B cell (primary cell): Measurements from ENCODE around the gene SNTA1. TPM values are rescaled to one million over a fixed set of nuclear protein-coding genes. Genes with fewer than 3 reads are reported as not detected.

Experiments used
- ATAC-seq: fragments of 200-7000 bp; cut with Tn5 transposase; one replicate; pipeline ENCODE4 v1.10.0; 2021; ENCODE audit warnings: low read depth, mild to moderate bottlenecking, moderate number of reproducible peaks, moderate library complexity
- CTCF ChIA-PET: fragments of 350-600 bp; sonication (Branson Sonifier 250); formaldehyde crosslinking; loops from one replicate; lab custom pipeline; 2021; ENCODE audit warnings: antibody characterized with exemption, inconsistent platforms; lab: Charles Lee
- POLR2A ChIA-PET: fragments of 350-600 bp; sonication (Branson Sonifier 250); formaldehyde crosslinking; loops from one replicate; lab custom pipeline; 2021; ENCODE audit warnings: antibody characterized with exemption; lab: Charles Lee
- DNase-seq: peaks from one replicate; pipeline ENCODE4 v3.0.0; 2013
- H2AFZ ChIP-seq: 2 replicates; pipeline ENCODE4 v1.6.1; 2012; ENCODE audit warnings: mild to moderate bottlenecking, low read depth, low read length; ENCODE audit not compliant: insufficient read depth, poor library complexity, severe bottlenecking
- H3K27ac ChIP-seq, 2 donors: 1 replicate in 1 of 2; 2 replicates in 1 of 2; pipeline ENCODE4 v1.5.1; 2012 to 2013; ENCODE audit warnings: low read length in 2 of 2, mild to moderate bottlenecking in 2 of 2, moderate library complexity in 1 of 2
- H3K27me3 ChIP-seq, 4 experiments: fragments of 200-600 bp in 1 of 4; sonication (generic) in 1 of 4; replicated peaks in 1 of 4; 1 replicate in 2 of 4; 2 replicates in 2 of 4; pipeline versions ENCODE4 v1.6.1 to v1.7.0; 2013 to 2016; ENCODE audit warnings: low read length in 3 of 4, mild to moderate bottlenecking in 2 of 4, mixed read lengths in 1 of 4, moderate library complexity in 1 of 4; ENCODE audit not compliant: insufficient read depth in 4 of 4, control insufficient read depth in 3 of 4; ENCODE audit errors: control extremely low read depth in 1 of 4
- H3K36me3 ChIP-seq, 2 experiments: replicated peaks in 1 of 2; 1 replicate in 1 of 2; 2 replicates in 1 of 2; pipeline versions ENCODE4 v1.6.1 to v1.7.1; 2013; ENCODE audit warnings: low read length in 1 of 2; ENCODE audit not compliant: insufficient read depth in 2 of 2, control insufficient read depth in 1 of 2; ENCODE audit errors: control extremely low read depth in 1 of 2, extremely low read depth in 1 of 2
- H3K4me1 ChIP-seq, 2 donors: fragments of 200-600 bp in 1 of 2; sonication (generic) in 1 of 2; 1 replicate in 1 of 2; 2 replicates in 1 of 2; pipeline versions ENCODE4 v1.5.1 to v1.6.1; 2013 to 2017; ENCODE audit warnings: low read length in 2 of 2; ENCODE audit not compliant: control insufficient read depth in 2 of 2, insufficient read depth in 2 of 2
- H3K4me2 ChIP-seq: replicated peaks from 2 replicates; pipeline ENCODE3; 2012; ENCODE audit warnings: mild to moderate bottlenecking, low read depth, low read length; ENCODE audit not compliant: poor library complexity, severe bottlenecking
- H3K4me3 ChIP-seq, 5 experiments: fragments of 200-600 bp in 1 of 5; sonication (generic) in 1 of 5; 1 replicate in 3 of 5; 2 replicates in 2 of 5; pipeline versions ENCODE4 v1.5.1 to v1.7.0; 2011 to 2016; ENCODE audit warnings: low read length in 4 of 5, mild to moderate bottlenecking in 4 of 5, low read depth in 2 of 5, control low read depth in 1 of 5, moderate library complexity in 1 of 5; ENCODE audit not compliant: insufficient read depth in 1 of 5; ENCODE audit errors: control extremely low read depth in 1 of 5, extremely low read depth in 1 of 5
- H3K79me2 ChIP-seq: fragments of 200-600 bp; sonication (generic); one replicate; pipeline ENCODE4 v1.6.0; 2016; ENCODE audit warnings: low read length; ENCODE audit not compliant: control insufficient read depth, insufficient read depth
- H3K9ac ChIP-seq: fragments of 200-600 bp; sonication (generic); 2 replicates; pipeline ENCODE4 v1.6.1; 2017; ENCODE audit warnings: mild to moderate bottlenecking, low read length, moderate library complexity
- H3K9me3 ChIP-seq, 3 donors: one replicate each; pipeline versions ENCODE4 v1.6.1 to v1.7.1; 2013; ENCODE audit warnings: low read length in 2 of 3; ENCODE audit not compliant: control insufficient read depth in 2 of 3, insufficient read depth in 1 of 3; ENCODE audit errors: control extremely low read depth in 1 of 3
- H4K20me1 ChIP-seq: 2 replicates; pipeline ENCODE4 v1.6.0; 2012; ENCODE audit warnings: mild to moderate bottlenecking, low read length; ENCODE audit not compliant: insufficient read depth, control insufficient read depth, poor library complexity, severe bottlenecking
- H3K27ac Mint-ChIP-seq: one replicate; pipeline ENCODE4 v1.8.0; 2021; ENCODE audit warnings: mixed read lengths
- H3K27me3 Mint-ChIP-seq: one replicate; pipeline ENCODE4 v1.8.0; 2021; ENCODE audit warnings: mixed read lengths
- H3K4me1 Mint-ChIP-seq: one replicate; pipeline ENCODE4 v1.8.0; 2021; ENCODE audit warnings: mixed read lengths
- H3K4me3 Mint-ChIP-seq: one replicate; pipeline ENCODE4 v1.8.0; 2021; ENCODE audit warnings: mixed read lengths
- H3K9me3 Mint-ChIP-seq: one replicate; pipeline ENCODE4 v1.8.0; 2022; ENCODE audit warnings: mixed read lengths; ENCODE audit not compliant: insufficient read depth
- CTCF ChIP-seq: fragments of 200-600 bp; IDR thresholded peaks from one replicate; pipeline ENCODE4 v1.8.0; 2022; ENCODE audit warnings: antibody characterized with exemption, mild to moderate bottlenecking
- EZH2 ChIP-seq: IDR thresholded peaks from 2 replicates; pipeline ENCODE4 v1.6.1; 2012; ENCODE audit warnings: borderline replicate concordance, low read depth, mild to moderate bottlenecking, moderate library complexity, low read length; ENCODE audit not compliant: insufficient read depth, poor library complexity, severe bottlenecking
- WGBS: methylation state at CpG from one replicate; pipeline ENCODE4 v1.1.5; 2013; ENCODE audit warnings: missing lambda C conversion rate; ENCODE audit not compliant: insufficient coverage; 5-methylcytosine and 5-hydroxymethylcytosine counted together
- intact Hi-C: fragments of 100-400 bp; cut with micrococcal nuclease; formaldehyde crosslinking; loops from one replicate; pipeline ENCODE4 v1.10.0; 2022
- polyA plus RNA-seq: library from polyadenylated mRNA; depleted of rRNA; stranded (reverse); fragments of >200 nt; gene quantifications from 2 replicates; pipeline ENCODE4 v1.2.3, GENCODE V29; 2012
- total RNA-seq, 2 donors: library from RNA; stranded (reverse); fragments of 120-200 nt in 1 of 2; gene quantifications; 1 replicate in 1 of 2; 2 replicates in 1 of 2; pipeline versions ENCODE4 v1.2.3 to v1.2.4, GENCODE V29; 2013 to 2022

SNTA1 gene
- total and polyA plus RNA-seq, 2 donors (not counting 1 experiment from before 2014, with no cell fraction given): 7.0 to 9.9 TPM

GRCh38 chr20:33434434-33434833 lies 9.1 kb downstream of the SNTA1 start:
- intact Hi-C loops: no loop called here
- Histone ChIP-seq H4K20me1 (no peaks in the 10 kb centered on the region), H3K27ac (no peak overlapping the region), H3K9me3 (no peaks in the 10 kb centered on the region), H3K4me3 (no peak overlapping the region), H3K4me1 (no peaks in the 10 kb centered on the region), H3K27me3 (no peaks in the 10 kb centered on the region), H2AFZ (no peak overlapping the region), H3K36me3 (peaks cover 0 to 3% of the 10 kb centered on the region in 2 experiments), H3K9ac (no peak overlapping the region), H3K4me2 (no peak overlapping the region), H3K79me2 (no peaks in the 10 kb centered on the region)
- ATAC-seq: no peak
- WGBS: 100% methylated on average over 4 of the region's 5 CpGs
- TF ChIP-seq CTCF (no peak), EZH2 (no peak)
- ChIA-PET CTCF (no interaction called here), POLR2A (interaction anchor here (0.6 to 0.7 kb wide), 2 partner anchors 10 to 65 kb away, joined by 3 to 5 read pairs; no protein-coding TSS in a partner anchor)
- no peak overlapping the region for H3K27ac Mint-ChIP-seq
- no peak overlapping the region for H3K4me3 Mint-ChIP-seq
- no peaks in the 10 kb centered on the region for H3K4me1 Mint-ChIP-seq
- no peaks in the 10 kb centered on the region for H3K27me3 Mint-ChIP-seq
- DNase-seq: no peak
- no peaks in the 10 kb centered on the region for H3K9me3 Mint-ChIP-seq

- H3K27ac Mint-ChIP-seq: no peak overlapping the region
- Histone ChIP-seq H3K9me3 (no peaks in the 10 kb centered on the region), H3K79me2 (no peaks in the 10 kb centered on the region), H3K36me3 (peaks cover 0 to 3% of the 10 kb centered on the region in 2 experiments), H3K4me3 (no peak overlapping the region), H3K27me3 (no peaks in the 10 kb centered on the region), H4K20me1 (no peaks in the 10 kb centered on the region), H3K27ac (no peak overlapping the region), H3K4me2 (no peak overlapping the region), H3K4me1 (no peaks in the 10 kb centered on the region), H3K9ac (no peak overlapping the region), H2AFZ (no peak overlapping the region)
- ChIA-PET POLR2A (no interaction called here), CTCF (no interaction called here)
- TF ChIP-seq CTCF (no peak), EZH2 (no peak)
- WGBS: 100% methylated on average over 5 of the region's 8 CpGs
- H3K9me3 Mint-ChIP-seq: no peaks in the 10 kb centered on the region
- DNase-seq: no peak
- no peaks in the 10 kb centered on the region for H3K27me3 Mint-ChIP-seq
- intact Hi-C loops: no loop called here
- no peaks in the 10 kb centered on the region for H3K4me1 Mint-ChIP-seq
- ATAC-seq: no peak
- no peak overlapping the region for H3K4me3 Mint-ChIP-seq
Measured at GRCh38 chr20:33433465-33434234, 9.9 kb downstream of the SNTA1 start.
